HL-60 (cell line): ENCODE measurements around the gene NTF3.
"Not testable (repeated sequence)": the region's sequence is repeated elsewhere in the genome, so short reads cannot be mapped to it uniquely, and the experiment has no call there.

Source experiments
- DNase-seq, 2 experiments: peaks; one replicate each; pipeline ENCODE4 v3.0.0-alpha.2; 2010 to 2020; ENCODE audit warnings: low read depth in 1 of 2, low spot score in 1 of 2
- H3K27ac ChIP-seq: fragments of 250-450 bp; sonication (Bioruptor Pico); replicated peaks from 2 replicates; pipeline ENCODE4 v1.5.1; 2020; ENCODE audit warnings: mild to moderate bottlenecking, moderate library complexity
- H3K27me3 ChIP-seq: fragments of 250-450 bp; sonication (Bioruptor Pico); 2 replicates; pipeline ENCODE4 v1.5.1; 2021; ENCODE audit warnings: mild to moderate bottlenecking, moderate library complexity; ENCODE audit not compliant: insufficient read depth, poor library complexity, severe bottlenecking
- H3K4me3 ChIP-seq: replicated peaks from 2 replicates; pipeline ENCODE4 v1.5.1; 2011; ENCODE audit warnings: mild to moderate bottlenecking, control low read depth, low read length; ENCODE audit not compliant: insufficient read depth
- CTCF ChIP-seq: IDR thresholded peaks from one replicate; pipeline ENCODE4 v1.5.1; 2011; ENCODE audit warnings: low read length, control low read depth, inconsistent platforms; ENCODE audit not compliant: insufficient read depth
- GABPA ChIP-seq: IDR thresholded peaks from 2 replicates; pipeline ENCODE4 v1.6.1; 2012; ENCODE audit warnings: low read depth
- POLR2AphosphoS5 ChIP-seq: IDR thresholded peaks from 2 replicates; pipeline ENCODE4 v1.6.1; 2012; ENCODE audit warnings: low read depth
- SPI1 ChIP-seq: IDR thresholded peaks from 2 replicates; pipeline ENCODE4 v1.6.1; 2012; ENCODE audit warnings: low read depth, mild to moderate bottlenecking, borderline replicate concordance
- TF ChIP-seq, protein P1 (sequence below): IDR thresholded peaks from 2 replicates; pipeline ENCODE4 v1.6.1; 2012; ENCODE audit warnings: low read depth; ENCODE audit not compliant: insufficient replicate concordance

NTF3 gene

GRCh38 chr12:5535541-5535940 is 103.6 kb downstream of the NTF3 start:
- H3K4me3 ChIP-seq = no peak overlapping the region
- H3K27me3 ChIP-seq = no peaks in the 10 kb centered on the region
- TF ChIP-seq, protein P1, sequence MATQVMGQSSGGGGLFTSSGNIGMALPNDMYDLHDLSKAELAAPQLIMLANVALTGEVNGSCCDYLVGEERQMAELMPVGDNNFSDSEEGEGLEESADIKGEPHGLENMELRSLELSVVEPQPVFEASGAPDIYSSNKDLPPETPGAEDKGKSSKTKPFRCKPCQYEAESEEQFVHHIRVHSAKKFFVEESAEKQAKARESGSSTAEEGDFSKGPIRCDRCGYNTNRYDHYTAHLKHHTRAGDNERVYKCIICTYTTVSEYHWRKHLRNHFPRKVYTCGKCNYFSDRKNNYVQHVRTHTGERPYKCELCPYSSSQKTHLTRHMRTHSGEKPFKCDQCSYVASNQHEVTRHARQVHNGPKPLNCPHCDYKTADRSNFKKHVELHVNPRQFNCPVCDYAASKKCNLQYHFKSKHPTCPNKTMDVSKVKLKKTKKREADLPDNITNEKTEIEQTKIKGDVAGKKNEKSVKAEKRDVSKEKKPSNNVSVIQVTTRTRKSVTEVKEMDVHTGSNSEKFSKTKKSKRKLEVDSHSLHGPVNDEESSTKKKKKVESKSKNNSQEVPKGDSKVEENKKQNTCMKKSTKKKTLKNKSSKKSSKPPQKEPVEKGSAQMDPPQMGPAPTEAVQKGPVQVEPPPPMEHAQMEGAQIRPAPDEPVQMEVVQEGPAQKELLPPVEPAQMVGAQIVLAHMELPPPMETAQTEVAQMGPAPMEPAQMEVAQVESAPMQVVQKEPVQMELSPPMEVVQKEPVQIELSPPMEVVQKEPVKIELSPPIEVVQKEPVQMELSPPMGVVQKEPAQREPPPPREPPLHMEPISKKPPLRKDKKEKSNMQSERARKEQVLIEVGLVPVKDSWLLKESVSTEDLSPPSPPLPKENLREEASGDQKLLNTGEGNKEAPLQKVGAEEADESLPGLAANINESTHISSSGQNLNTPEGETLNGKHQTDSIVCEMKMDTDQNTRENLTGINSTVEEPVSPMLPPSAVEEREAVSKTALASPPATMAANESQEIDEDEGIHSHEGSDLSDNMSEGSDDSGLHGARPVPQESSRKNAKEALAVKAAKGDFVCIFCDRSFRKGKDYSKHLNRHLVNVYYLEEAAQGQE = no peak
- TF ChIP-seq GABPA = no peak
- no peak for TF ChIP-seq SPI1
- TF ChIP-seq CTCF = no peak
- TF ChIP-seq POLR2AphosphoS5 = no peak
- H3K27ac ChIP-seq = no peak overlapping the region
- DNase-seq = no peak

GRCh38 chr12:5537026-5537615 is 105.2 kb downstream of the NTF3 start:
- not testable (repeated sequence) for H3K4me3 ChIP-seq, H3K27me3 ChIP-seq, H3K27ac ChIP-seq, DNase-seq

DNA sequence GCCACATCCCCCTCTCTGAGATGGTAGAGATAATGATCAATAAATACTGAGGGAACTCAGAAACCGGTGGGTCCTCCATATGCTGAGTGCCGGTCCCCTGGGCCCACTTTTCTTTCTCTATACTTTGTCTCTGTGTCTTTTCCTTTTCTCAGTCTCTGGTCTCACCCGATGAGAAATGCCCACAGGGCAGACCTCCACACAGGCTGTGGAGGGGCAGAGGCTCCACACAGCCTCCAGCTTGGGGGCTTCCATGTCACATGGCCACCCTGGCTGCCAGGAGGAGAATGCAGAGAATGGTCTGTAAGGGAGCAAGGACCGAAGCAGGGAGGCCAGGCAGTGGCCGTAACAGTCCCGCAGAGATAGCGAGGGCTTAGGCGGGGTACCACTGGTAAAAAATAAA is 105.9 kb downstream of the NTF3 start:
- DNase-seq = no peak
- Histone ChIP-seq H3K27me3 (no peaks in the 10 kb centered on the region), H3K27ac (no peak overlapping the region), H3K4me3 (no peak overlapping the region)
- TF ChIP-seq, protein P1 = no peak
- no peak for TF ChIP-seq SPI1
- no peak for TF ChIP-seq GABPA
- no peak for TF ChIP-seq CTCF
- TF ChIP-seq POLR2AphosphoS5 = no peak
